Measurements from ENCODE around the gene MPND.
A peak's percentile ranks its signal among the peaks of the same experiment; 100 is the strongest.

MPND gene

GRCh38 chr19:4389511-4390016 is 46.2 kb downstream of the MPND start:
- no peaks in the 10 kb centered on the region for H3K27me3 Mint-ChIP-seq
- H3K36me3 Mint-ChIP-seq (ENCODE audit: insufficient read depth), result peaks cover 15% of the 10 kb centered on the region
- ATAC-seq (replicated peaks; ENCODE audit: extremely low read depth, poor library complexity, severe bottlenecking), result no peak
- H3K27ac Mint-ChIP-seq (ENCODE audit: low read depth), result peak overlapping the region; percentile 60
- H3K4me1 Mint-ChIP-seq, result peaks cover 25% of the 10 kb centered on the region
- H3K4me3 Mint-ChIP-seq, result no peak overlapping the region
- H3K9me3 Mint-ChIP-seq, result no peaks in the 10 kb centered on the region
- DNase-seq (ENCODE audit: low spot score in 2 of 2), result no peak

DNA sequence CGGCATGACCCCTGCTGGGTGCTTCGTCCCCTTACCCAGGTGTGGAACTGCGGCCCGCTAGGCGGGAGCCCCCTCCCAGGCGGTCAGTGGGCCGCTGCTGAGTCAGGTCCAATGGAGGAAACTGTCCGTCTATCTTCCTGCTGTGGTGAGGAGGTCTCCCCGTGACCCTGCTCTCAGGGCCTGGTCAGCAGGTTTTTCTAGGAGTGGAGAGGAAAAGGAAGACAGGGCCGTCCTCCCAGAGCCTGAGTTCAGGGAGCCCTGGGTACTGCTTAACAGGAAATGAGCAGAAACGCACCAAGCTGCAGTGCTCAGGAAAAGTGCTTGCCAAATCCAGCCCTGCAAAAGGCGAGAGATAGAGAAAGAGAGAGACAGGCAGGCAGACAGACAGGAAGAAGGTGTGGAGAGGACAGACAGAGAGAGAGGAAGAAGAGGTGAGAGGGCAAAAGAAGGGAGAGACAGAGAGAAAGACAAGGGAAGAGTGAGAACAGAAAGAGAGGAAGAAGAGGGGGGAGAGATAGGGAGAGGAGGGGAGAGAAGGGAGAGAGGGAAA is 46.7 kb downstream of the MPND start:
- no peak for DNase-seq (ENCODE audit: low spot score in 2 of 2)

DNA sequence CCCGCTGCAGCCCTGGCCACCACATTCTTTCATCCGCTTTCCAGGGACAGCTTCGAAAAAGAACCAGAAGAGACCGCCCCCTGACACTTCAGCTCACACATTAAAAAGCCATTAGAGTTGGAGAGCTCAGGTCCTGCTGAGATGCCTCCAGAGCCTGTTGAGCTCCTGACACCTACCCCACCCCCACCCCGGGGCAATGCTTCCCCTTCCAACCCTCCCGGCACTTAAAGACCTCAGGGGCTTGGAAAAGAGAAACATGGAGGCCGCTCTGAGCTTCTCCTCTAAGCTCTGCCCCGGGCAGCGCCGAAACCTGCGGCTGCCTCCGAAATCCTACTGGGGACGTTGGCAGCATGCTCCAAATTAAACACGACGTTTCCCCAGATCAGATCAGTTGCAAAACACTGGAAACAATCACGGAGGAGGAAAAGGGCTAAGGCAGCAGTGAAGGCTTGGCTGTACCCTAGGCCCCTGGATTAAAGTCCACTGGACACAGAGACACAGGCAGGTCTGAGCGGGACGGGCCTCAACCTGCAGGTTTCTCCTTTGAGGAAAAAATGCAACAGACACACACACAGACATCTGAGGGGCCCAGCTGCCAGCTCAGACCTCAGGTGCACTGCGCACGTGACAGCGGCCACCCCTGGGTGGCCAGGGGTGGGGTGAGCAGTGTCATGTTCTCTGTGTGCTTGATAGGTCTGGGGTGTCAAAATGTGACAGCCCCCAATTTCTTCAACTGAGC is 47.4 kb downstream of the MPND start:
- ATAC-seq (replicated peaks; ENCODE audit: extremely low read depth, poor library complexity, severe bottlenecking), result no peak
- Mint-ChIP-seq H3K27me3 (no peaks in the 10 kb centered on the region), H3K9me3 (no peaks in the 10 kb centered on the region), H3K27ac (ENCODE audit: low read depth) (peak overlapping the region; percentile 60), H3K4me1 (peaks cover 32% of the 10 kb centered on the region), H3K36me3 (ENCODE audit: insufficient read depth) (peaks cover 16% of the 10 kb centered on the region), H3K4me3 (peak overlapping the region; percentile 33)
- DNase-seq (ENCODE audit: low spot score in 2 of 2), result no peak

More for the DNA sequence above, 46.7 kb downstream of the MPND start:
- peak overlapping the region; percentile 33 for H3K4me3 Mint-ChIP-seq
- no peaks in the 10 kb centered on the region for H3K9me3 Mint-ChIP-seq
- peaks cover 14% of the 10 kb centered on the region for H3K36me3 Mint-ChIP-seq (ENCODE audit: insufficient read depth)
- ATAC-seq (replicated peaks; ENCODE audit: extremely low read depth, poor library complexity, severe bottlenecking), result no peak
- peak overlapping the region; percentile 60 for H3K27ac Mint-ChIP-seq (ENCODE audit: low read depth)
- no peaks in the 10 kb centered on the region for H3K27me3 Mint-ChIP-seq
- H3K4me1 Mint-ChIP-seq, result peaks cover 30% of the 10 kb centered on the region

DNA sequence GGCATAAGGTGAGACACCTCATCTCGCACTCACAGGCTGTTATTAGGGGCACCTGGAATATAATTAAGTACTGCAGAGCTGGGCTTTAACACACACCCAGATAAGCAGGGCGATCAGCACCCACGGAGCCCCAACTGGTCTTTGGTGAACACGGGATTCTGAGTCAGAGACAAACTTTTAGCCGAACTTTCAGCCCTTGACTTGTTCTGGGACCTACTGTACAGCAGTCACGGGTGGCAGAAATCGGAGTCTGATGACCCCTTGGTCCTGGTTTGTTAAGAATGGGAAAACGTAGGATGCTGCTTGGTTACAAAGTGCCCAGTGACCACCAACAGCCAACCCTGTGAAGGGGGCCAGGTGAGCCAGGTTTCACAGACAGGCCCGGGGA is 47.9 kb downstream of the MPND start:
- Mint-ChIP-seq H3K27ac (ENCODE audit: low read depth) (no peak overlapping the region), H3K9me3 (no peaks in the 10 kb centered on the region), H3K4me3 (no peak overlapping the region), H3K27me3 (no peaks in the 10 kb centered on the region), H3K36me3 (ENCODE audit: insufficient read depth) (peaks cover 17% of the 10 kb centered on the region), H3K4me1 (peaks cover 32% of the 10 kb centered on the region)
- ATAC-seq (replicated peaks; ENCODE audit: extremely low read depth, poor library complexity, severe bottlenecking), result no peak
- DNase-seq (ENCODE audit: low spot score in 2 of 2), result no peak

GRCh38 chr19:4391701-4392483 is 48.5 kb downstream of the MPND start:
- H3K27me3 Mint-ChIP-seq, result no peaks in the 10 kb centered on the region
- DNase-seq (ENCODE audit: low spot score in 2 of 2), result no peak
- ATAC-seq (replicated peaks; ENCODE audit: extremely low read depth, poor library complexity, severe bottlenecking), result no peak
- H3K36me3 Mint-ChIP-seq (ENCODE audit: insufficient read depth), result peaks cover 20% of the 10 kb centered on the region
- H3K9me3 Mint-ChIP-seq, result no peaks in the 10 kb centered on the region
- H3K27ac Mint-ChIP-seq (ENCODE audit: low read depth), result peak overlapping the region; percentile 55
- H3K4me3 Mint-ChIP-seq, result no peak overlapping the region
- peaks cover 38% of the 10 kb centered on the region for H3K4me1 Mint-ChIP-seq

DNA sequence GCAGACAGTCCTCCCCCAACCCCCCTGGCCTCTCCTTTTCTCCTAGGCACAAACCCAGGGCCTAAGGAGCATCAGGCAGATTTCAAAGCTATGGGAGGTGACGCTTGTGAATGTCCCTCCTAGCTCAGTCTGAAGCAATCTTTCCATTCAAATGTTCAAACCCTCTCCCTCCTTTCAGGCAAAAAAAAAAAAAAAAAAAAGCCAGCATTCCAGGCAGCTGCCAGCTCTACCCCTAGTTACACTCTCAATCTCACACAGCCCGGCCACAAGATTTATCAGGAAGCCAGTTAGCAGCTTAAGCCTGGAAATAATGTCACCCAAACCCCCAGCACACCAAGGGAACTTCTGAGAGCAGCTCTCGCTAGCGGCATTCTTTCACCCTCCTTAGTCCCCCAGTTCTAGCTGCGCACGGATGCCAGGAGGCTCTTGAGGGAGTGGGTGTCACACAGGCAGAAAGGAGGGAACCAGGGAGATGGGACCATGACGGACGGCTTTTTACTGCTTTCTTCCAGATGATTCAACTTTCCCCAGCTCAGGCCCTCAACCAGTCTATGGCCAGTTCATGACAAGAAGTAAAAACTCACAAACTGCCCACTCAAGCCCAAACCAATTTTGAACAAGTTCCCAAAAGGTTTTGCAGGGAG is 50.7 kb downstream of the MPND start:
- Mint-ChIP-seq H3K36me3 (ENCODE audit: insufficient read depth) (peaks cover 22% of the 10 kb centered on the region), H3K4me1 (peaks cover 45% of the 10 kb centered on the region), H3K9me3 (no peaks in the 10 kb centered on the region), H3K27me3 (no peaks in the 10 kb centered on the region), H3K27ac (ENCODE audit: low read depth) (no peak overlapping the region), H3K4me3 (no peak overlapping the region)
- ATAC-seq (replicated peaks; ENCODE audit: extremely low read depth, poor library complexity, severe bottlenecking) (no peak), DNase-seq (ENCODE audit: low spot score in 2 of 2) (no peak)

DNA sequence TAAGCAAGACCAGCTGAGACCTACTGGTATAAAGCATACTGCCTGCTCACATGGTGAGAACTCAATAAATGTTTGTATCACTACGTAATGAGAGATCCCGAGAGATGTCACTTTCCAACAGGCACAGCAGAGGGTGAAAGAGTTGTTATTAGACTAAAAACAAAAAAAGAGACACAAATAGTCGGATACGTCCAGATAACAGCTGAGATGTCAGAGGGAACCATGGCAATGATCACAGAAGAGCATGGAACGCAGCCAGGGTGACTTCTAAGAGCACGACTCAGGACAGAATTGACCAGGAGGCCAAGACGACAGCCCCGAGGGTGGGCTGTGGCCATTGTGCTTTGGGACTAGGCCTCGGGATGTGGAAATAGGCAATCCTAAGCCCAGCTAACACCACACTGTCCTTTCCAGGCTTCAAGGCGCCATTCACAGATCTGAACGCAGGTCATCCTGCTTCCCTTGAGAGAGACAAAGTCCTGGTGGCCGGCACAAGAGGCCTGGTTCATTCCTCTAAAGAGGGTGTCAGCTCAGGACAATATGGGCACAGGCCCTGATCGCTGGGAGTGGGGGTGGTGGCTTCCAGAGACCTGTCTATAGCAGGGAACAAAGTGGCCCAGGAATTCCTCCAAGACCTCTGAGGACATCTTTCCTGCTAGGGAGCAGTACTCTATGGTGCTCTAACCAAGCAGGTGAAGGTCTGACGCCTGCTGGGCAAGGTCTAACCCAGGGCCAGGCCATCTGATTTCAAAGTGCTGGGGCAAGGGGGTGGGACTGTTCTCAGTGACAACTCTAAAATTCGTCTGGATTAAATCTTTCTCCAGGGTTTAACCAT is 53.8 kb downstream of the MPND start:
- Mint-ChIP-seq H3K4me1 (peaks cover 60% of the 10 kb centered on the region), H3K27ac (ENCODE audit: low read depth) (no peak overlapping the region), H3K9me3 (no peaks in the 10 kb centered on the region), H3K4me3 (no peak overlapping the region), H3K27me3 (no peaks in the 10 kb centered on the region), H3K36me3 (ENCODE audit: insufficient read depth) (peaks cover 29% of the 10 kb centered on the region)
- DNase-seq (ENCODE audit: low spot score in 2 of 2), result no peak
- ATAC-seq (replicated peaks; ENCODE audit: extremely low read depth, poor library complexity, severe bottlenecking), result no peak

DNA sequence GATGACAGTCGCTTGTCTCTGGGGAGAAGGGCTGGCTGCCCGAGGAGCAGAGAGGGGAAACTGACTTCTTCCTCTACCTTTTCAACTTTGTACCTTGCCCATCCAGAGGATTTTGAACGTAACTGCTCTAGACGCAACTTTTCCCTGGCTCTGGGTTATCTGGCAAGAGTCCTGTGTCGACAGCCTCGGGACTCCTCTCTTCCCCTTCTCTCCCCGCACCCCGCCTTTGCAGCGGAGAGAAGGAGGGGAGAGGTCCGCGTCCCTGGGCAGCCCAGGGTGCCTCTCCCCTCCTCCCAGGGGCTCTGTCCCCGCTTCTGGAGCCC is 56.4 kb downstream of the MPND start:
- H3K27me3 Mint-ChIP-seq, result no peaks in the 10 kb centered on the region
- H3K4me1 Mint-ChIP-seq, result peaks cover 60% of the 10 kb centered on the region
- no peak for DNase-seq (ENCODE audit: low spot score in 2 of 2)
- no peak for ATAC-seq (replicated peaks; ENCODE audit: extremely low read depth, poor library complexity, severe bottlenecking)
- H3K36me3 Mint-ChIP-seq (ENCODE audit: insufficient read depth), result peaks cover 28% of the 10 kb centered on the region
- H3K9me3 Mint-ChIP-seq, result no peaks in the 10 kb centered on the region
- peak overlapping the region; percentile 98 for H3K27ac Mint-ChIP-seq (ENCODE audit: low read depth)
- peak overlapping the region; percentile 75 for H3K4me3 Mint-ChIP-seq

- H3K27me3 Mint-ChIP-seq, result no peaks in the 10 kb centered on the region
Observed at GRCh38 chr19:4400135-4400936, 57.0 kb downstream of the MPND start, which contains the start of gene SH3GL1. Gene SH3GL1, minus strand, starts transcription at chr19:4400547. Its CDS starts 179 bp downstream, at chr19:4400368.

GRCh38 chr19:4401769-4402170 is 58.4 kb downstream of the MPND start:
- Mint-ChIP-seq H3K27ac (ENCODE audit: low read depth) (peak overlapping the region; percentile 96), H3K9me3 (no peaks in the 10 kb centered on the region), H3K4me3 (peak overlapping the region; percentile 75), H3K27me3 (no peaks in the 10 kb centered on the region), H3K4me1 (peaks cover 50% of the 10 kb centered on the region), H3K36me3 (ENCODE audit: insufficient read depth) (peaks cover 19% of the 10 kb centered on the region)
- DNase-seq (ENCODE audit: low spot score in 2 of 2), result no peak
- ATAC-seq (replicated peaks; ENCODE audit: extremely low read depth, poor library complexity, severe bottlenecking), result no peak

More at GRCh38 chr19:4400135-4400936, 57.0 kb downstream of the MPND start, which contains the start of gene SH3GL1:
- H3K36me3 Mint-ChIP-seq (ENCODE audit: insufficient read depth), result peaks cover 27% of the 10 kb centered on the region
- H3K4me3 Mint-ChIP-seq, result peak within 1 kb of the TSS; percentile 75
- no peaks in the 10 kb centered on the region for H3K9me3 Mint-ChIP-seq
- H3K27ac Mint-ChIP-seq (ENCODE audit: low read depth), result peak within 1 kb of the TSS; percentile 98
- peak; percentile 87 to 90 for DNase-seq (ENCODE audit: low spot score in 2 of 2)
- peaks cover 55% of the 10 kb centered on the region for H3K4me1 Mint-ChIP-seq
- peak; percentile 57 for ATAC-seq (replicated peaks; ENCODE audit: extremely low read depth, poor library complexity, severe bottlenecking)

Data from central memory CD8-positive, alpha-beta T cell (primary cell).